ENCODE measurements around the gene SPINT2. TPM values are rescaled to one million over a fixed set of nuclear protein-coding genes. Genes with fewer than 3 reads are reported as not detected.

SPINT2 gene
- total and polyA plus RNA-seq, 2 of the 13 experiments (the other 11 are each of a cell fraction or from before 2014, with no cell fraction given) = 0.31 to 0.77 TPM

DNA sequence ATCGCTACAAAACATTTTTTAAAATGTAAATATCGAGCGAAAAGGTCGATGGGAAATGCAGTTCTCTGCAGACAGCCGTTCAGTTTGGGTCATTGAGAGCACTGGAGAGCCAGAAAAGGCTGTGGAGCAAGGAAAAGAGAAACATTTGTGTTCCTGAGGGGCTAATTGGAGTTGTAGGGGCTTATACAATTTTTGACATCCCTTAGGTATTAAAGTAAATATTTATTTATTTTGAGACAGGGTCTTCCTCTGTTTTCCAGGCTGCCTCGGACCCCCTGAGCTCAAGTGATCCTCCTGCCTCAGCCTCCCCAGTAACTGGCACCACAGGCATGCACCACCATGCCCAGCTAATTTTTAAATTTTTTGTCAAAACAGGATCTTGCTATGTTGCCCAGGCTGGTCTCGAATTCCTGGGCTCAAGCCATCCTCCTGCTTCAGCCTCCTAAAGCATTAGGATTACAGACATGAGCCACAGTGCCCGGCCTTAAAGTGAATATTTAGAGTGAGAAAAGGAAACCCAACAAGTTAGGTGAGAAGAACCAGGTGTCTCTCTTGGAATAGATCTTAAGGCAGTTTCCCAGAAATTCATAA is 52.2 kb downstream of the SPINT2 start:
- Histone ChIP-seq H3K9ac (ENCODE audit: insufficient read depth, low read depth, low read length) (peak overlapping the region; percentile 64), H3K9me3 (ENCODE audit: low read length) (no peaks in the 10 kb centered on the region), H3K4me2 (ENCODE audit: low read depth, low read length) (peak overlapping the region; percentile 87), H2AFZ (ENCODE audit: low read length) (peak overlapping the region; percentile 36), H3K4me3 (replicated peaks in 1 of 3; ENCODE audit: insufficient read depth in 1 of 3, low read depth in 2 of 3, low read length in 3 of 3) (peak overlapping the region; percentile 52 to 71 (median 66)), H4K20me1 (ENCODE audit: insufficient read depth, low read length) (no peaks in the 10 kb centered on the region), H3K36me3 (replicated peaks in 1 of 2; ENCODE audit: control insufficient read depth in 1 of 2, insufficient read depth in 2 of 2, low read length in 2 of 2) (no peaks in the 10 kb centered on the region), H3K79me2 (ENCODE audit: insufficient read depth, low read length) (peaks cover 4% of the 10 kb centered on the region), H3K27ac (ENCODE audit: extremely low read length, insufficient read depth, low read length) (peak overlapping the region; percentile 65), H3K4me1 (ENCODE audit: insufficient read depth, low read length) (peaks cover 27% of the 10 kb centered on the region), H3K27me3 (ENCODE audit: control insufficient read depth in 1 of 2, insufficient read depth in 2 of 2, low read length in 2 of 2) (peaks cover 6 to 36% of the 10 kb centered on the region in 2 experiments)
- 32% methylated on average over 8 of the region's 8 CpGs for WGBS (ENCODE audit: low lambda C conversion rate)
- no TSS peak for BruUV-seq (replicated peaks)
- DNase-seq (ENCODE audit: low spot score) = no peak
- TF ChIP-seq ZNF776 (CRISPR knock-in tag; IDR thresholded peaks at IDR 0.05) = no peak
- TF ChIP-seq ZNF121 (CRISPR knock-in tag; IDR thresholded peaks at IDR 0.05) = peak; percentile 70; the same call in 1 of the 2 replicates
- TF ChIP-seq PHF21A (CRISPR knock-in tag; IDR thresholded peaks at IDR 0.05) = 0 out of 2 replicates have a peak, but pooled peaks have one; percentile 24
- TF ChIP-seq ZNF143 (CRISPR knock-in tag; IDR thresholded peaks at IDR 0.05) = peak; percentile 70; the same call in 1 of the 2 replicates
- TF ChIP-seq ZNF605 (CRISPR knock-in tag; IDR thresholded peaks at IDR 0.05) = 0 out of 2 replicates have a peak, but pooled peaks have one; percentile 44
- TF ChIP-seq CHD4 (IDR thresholded peaks at IDR 0.05; ENCODE audit: borderline replicate concordance, low read length) = peak; percentile 15; the same call in 1 of the 2 replicates
- TF ChIP-seq, protein P1, sequence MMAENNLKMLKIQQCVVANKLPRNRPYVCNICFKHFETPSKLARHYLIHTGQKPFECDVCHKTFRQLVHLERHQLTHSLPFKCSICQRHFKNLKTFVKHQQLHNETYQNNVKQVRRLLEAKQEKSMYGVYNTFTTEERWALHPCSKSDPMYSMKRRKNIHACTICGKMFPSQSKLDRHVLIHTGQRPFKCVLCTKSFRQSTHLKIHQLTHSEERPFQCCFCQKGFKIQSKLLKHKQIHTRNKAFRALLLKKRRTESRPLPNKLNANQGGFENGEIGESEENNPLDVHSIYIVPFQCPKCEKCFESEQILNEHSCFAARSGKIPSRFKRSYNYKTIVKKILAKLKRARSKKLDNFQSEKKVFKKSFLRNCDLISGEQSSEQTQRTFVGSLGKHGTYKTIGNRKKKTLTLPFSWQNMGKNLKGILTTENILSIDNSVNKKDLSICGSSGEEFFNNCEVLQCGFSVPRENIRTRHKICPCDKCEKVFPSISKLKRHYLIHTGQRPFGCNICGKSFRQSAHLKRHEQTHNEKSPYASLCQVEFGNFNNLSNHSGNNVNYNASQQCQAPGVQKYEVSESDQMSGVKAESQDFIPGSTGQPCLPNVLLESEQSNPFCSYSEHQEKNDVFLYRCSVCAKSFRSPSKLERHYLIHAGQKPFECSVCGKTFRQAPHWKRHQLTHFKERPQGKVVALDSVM (CRISPR knock-in tag; IDR thresholded peaks at IDR 0.05) = peak; percentile 54
- TF ChIP-seq KLF11 (CRISPR knock-in tag; IDR thresholded peaks at IDR 0.05) = no peak
- ChIA-PET CTCF (ENCODE audit: low intra/inter-chr PET ratio, low total read pairs) (no interaction called here), POLR2A (no interaction called here)
- intact Hi-C loops (cut with micrococcal nuclease; ENCODE audit: unreplicated experiment) = no loop called here
- in situ Hi-C loops (cut with HindIII; ENCODE audit: extremely low pct_ligation_motif_present, low pct_unique_long_range_greater_than_20kb) = no loop called here
- ATAC-seq = peak; percentile 6; the same call in 2 of the 3 replicates
- no peak for FAIRE-seq
